ENCODE measurements around the gene IFNLR1.

The IFNLR1 gene

DNA sequence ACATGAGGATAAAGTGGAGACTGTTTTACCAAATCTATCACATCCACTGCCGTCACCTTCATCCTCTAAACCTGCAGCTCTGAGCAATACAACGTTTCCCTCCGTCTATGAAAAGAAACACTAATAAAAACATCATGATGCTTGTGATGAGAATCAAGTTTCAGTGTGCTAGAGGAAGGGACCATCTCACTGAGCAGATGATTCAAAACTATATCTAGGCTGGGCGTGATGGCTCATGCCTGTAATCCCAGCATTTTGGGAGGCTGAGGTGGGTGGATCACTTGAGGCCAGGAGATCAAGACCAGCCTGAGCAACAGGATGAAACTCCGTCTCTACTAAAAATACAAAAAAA lies 60.4 kb downstream of the IFNLR1 start:
- DNase-seq (ENCODE audit: low read depth) = peak; percentile 9
- no peak overlapping the region for H3K4me3 ChIP-seq (ENCODE audit: low read depth, low read length)
- TF ChIP-seq, protein P1, sequence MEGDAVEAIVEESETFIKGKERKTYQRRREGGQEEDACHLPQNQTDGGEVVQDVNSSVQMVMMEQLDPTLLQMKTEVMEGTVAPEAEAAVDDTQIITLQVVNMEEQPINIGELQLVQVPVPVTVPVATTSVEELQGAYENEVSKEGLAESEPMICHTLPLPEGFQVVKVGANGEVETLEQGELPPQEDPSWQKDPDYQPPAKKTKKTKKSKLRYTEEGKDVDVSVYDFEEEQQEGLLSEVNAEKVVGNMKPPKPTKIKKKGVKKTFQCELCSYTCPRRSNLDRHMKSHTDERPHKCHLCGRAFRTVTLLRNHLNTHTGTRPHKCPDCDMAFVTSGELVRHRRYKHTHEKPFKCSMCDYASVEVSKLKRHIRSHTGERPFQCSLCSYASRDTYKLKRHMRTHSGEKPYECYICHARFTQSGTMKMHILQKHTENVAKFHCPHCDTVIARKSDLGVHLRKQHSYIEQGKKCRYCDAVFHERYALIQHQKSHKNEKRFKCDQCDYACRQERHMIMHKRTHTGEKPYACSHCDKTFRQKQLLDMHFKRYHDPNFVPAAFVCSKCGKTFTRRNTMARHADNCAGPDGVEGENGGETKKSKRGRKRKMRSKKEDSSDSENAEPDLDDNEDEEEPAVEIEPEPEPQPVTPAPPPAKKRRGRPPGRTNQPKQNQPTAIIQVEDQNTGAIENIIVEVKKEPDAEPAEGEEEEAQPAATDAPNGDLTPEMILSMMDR (IDR thresholded peaks at IDR 0.05; ENCODE audit: insufficient read depth, low read depth, low read length, missing control alignments) = no peak

DNA sequence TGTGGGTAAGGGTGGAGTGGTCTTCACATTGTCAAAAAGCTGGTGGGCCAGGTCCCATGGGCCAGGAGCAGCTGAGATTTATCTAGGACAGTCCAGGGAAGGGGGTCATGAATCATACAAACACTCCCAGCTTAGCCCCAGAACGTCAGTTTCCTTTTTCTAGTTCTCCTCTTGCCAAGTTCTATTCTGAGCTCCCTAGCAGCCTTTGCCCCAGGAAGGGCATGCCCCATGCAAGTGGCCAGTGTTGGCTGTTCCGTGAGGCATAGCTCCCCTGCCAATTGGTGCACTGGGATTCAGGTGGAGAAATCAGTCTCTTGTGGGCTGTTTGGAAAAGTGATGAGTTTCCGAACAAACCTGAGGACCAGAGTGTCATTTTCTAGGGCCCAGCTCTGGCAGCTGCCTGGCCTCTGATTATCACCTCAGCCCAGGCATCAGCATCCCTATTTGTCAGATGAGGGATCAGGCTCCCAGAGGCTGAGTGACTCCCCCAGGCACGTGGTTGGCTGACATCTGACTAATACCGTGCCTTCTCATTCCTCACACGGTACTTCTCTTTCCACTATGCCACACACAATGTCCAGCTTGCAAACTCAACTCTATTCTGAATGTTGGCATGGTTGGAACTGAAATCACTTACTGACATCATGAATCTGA lies 60.9 kb downstream of the IFNLR1 start:
- peak; percentile 37 for DNase-seq (ENCODE audit: low read depth)
- TF ChIP-seq, protein P1 (IDR thresholded peaks at IDR 0.05; ENCODE audit: insufficient read depth, low read depth, low read length, missing control alignments) = no peak
- no peak overlapping the region for H3K4me3 ChIP-seq (ENCODE audit: low read depth, low read length)

DNA sequence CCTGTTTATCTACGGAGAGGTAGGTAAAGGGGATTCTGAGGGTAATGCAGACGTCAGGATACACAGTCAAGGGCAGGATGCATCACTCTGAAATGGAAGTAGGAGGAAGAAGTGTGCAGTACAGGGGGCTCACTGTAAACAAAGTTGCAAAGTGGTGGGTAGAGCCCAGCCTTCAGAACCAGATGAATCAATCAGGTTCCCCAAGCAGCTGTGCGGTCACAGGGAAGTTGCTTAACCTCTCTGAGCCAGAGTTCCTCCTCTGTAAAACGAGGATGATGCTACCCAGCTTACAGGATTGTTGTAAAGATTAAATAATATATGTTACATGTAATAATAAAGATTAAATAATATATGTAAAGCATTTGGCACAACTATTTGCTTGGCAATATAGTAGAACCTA lies 61.6 kb downstream of the IFNLR1 start:
- DNase-seq (ENCODE audit: low read depth) = no peak
- TF ChIP-seq, protein P1 (IDR thresholded peaks at IDR 0.05; ENCODE audit: insufficient read depth, low read depth, low read length, missing control alignments) = no peak

DNA sequence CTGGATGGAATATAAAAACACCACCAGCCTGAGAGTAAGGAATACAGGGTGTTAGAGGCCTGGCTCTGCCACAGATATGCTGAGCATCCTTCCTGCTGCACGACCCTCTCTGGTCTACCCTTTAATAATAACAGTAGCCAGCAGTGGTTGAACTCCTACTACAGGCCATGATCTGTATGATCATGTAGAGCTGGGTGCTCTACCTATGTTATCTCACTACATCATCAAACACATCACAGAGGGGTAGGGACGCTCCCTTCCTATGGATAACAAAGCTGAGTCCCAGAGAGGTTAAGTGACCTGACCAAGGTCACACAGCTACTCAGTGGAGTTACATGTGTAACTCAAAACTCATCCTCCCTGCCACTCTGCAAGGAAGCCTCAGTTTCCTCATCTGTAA lies 62.1 kb downstream of the IFNLR1 start:
- no peak for DNase-seq (ENCODE audit: low read depth)
- H3K4me3 ChIP-seq (ENCODE audit: low read depth, low read length) = no peak overlapping the region
- TF ChIP-seq, protein P1 (IDR thresholded peaks at IDR 0.05; ENCODE audit: insufficient read depth, low read depth, low read length, missing control alignments) = no peak

More for the DNA sequence above, 61.6 kb downstream of the IFNLR1 start:
- H3K4me3 ChIP-seq (ENCODE audit: low read depth, low read length) = no peak overlapping the region

DNA sequence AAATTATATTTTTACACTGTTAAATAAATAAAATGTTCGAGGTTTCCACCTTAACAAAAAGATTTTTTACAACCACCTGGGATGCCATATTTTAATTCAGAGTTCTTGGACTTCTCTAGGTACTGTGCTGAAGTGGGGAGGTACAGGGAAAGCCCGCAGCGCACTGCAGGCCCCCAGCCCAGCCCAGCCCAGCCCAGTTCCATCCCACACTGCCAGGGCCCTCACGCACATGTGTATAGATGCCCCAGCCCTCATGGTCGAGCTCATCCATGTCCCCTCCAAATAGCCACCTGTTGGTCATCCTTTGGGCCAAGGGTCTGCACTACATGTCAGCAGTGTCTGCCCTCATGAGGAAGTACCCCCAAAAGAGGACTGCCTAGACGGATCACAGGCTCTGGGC lies 63.5 kb downstream of the IFNLR1 start:
- no peak overlapping the region for H3K4me3 ChIP-seq (ENCODE audit: low read depth, low read length)
- TF ChIP-seq, protein P1 (IDR thresholded peaks at IDR 0.05; ENCODE audit: insufficient read depth, low read depth, low read length, missing control alignments) = no peak
- no peak for DNase-seq (ENCODE audit: low read depth)

DNA sequence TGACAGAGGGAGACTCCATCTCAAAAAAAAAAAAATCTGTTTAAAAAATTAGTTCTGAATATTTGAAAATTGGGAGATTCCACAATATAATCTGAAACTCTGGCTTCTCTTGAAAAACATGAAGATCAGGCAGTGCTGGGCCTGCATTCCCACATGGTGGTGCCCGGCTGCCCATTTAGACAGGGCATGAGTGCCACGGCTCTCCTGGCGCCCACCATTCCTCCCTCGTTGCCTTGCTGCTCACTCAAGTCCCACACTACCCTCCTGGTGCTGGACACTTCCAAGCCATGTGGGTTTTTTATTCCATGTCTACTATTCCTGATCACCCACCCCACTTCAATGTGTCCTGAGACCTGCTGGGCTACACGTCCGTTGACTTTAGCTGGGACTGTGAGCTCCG lies 64.3 kb downstream of the IFNLR1 start:
- no peak for DNase-seq (ENCODE audit: low read depth)
- no peak overlapping the region for H3K4me3 ChIP-seq (ENCODE audit: low read depth, low read length)
- TF ChIP-seq, protein P1 (IDR thresholded peaks at IDR 0.05; ENCODE audit: insufficient read depth, low read depth, low read length, missing control alignments) = no peak

DNA sequence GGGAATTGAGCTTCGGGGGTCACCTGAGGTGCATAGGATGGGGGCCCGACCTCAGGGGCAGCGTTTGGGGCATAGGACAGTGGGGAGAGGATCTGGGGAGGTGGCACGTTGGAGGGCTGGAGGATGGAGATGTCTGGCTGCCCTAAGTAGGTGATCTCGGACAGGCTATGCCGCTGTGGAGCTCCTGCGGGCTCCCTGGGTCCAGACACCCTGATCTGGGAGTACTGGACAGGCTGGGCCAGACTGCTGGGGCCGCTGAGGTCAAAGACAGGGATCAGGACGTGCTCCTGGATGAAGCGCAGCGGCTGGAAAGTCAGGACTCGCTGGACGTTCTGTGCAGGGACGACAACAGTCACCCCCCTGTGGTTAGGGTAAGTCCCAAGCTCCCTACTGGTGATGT lies 65.7 kb downstream of the IFNLR1 start:
- no peak for DNase-seq (ENCODE audit: low read depth)
- TF ChIP-seq, protein P1 (IDR thresholded peaks at IDR 0.05; ENCODE audit: insufficient read depth, low read depth, low read length, missing control alignments) = no peak
- H3K4me3 ChIP-seq (ENCODE audit: low read depth, low read length) = no peak overlapping the region
